HG03442 (cell line): ENCODE measurements around the gene METTL2A.
"Not testable (repeated sequence)": the region's sequence is repeated elsewhere in the genome, so short reads cannot be mapped to it uniquely, and the experiment has no call there.

Experiments used
- ATAC-seq: cut with Tn5 transposase; IDR thresholded peaks from one replicate; pipeline ENCODE4 v1.9.1; 2021; ENCODE audit warnings: mild to moderate bottlenecking, moderate library complexity; ENCODE audit not compliant: unreplicated experiment

The METTL2A gene

DNA sequence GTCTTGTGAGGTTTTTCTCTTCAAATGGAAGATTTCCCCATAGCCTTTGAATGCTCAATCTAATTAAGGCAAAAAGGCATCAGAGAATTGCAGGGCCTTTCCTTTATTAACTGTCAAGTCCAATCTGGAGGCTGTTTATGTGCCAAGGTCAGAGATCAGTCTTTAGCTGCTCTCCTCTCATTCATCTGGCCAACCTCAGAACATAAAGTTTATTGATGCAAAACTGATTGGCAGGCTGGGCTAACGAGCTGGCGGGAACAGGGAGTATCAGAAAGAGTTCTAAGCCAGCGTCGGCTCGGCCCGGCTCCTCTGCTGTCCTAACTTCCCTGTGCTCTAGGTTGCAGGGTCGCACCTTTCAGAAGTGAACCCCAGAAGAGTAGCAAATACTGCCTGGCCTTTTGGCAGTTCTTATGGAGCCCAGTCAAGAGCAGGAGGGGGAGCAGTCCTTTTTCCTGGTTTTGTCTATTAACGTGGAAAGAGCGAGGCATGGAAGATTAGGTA, 47.7 kb downstream of the METTL2A start:
- ATAC-seq, result not testable (repeated sequence)

DNA sequence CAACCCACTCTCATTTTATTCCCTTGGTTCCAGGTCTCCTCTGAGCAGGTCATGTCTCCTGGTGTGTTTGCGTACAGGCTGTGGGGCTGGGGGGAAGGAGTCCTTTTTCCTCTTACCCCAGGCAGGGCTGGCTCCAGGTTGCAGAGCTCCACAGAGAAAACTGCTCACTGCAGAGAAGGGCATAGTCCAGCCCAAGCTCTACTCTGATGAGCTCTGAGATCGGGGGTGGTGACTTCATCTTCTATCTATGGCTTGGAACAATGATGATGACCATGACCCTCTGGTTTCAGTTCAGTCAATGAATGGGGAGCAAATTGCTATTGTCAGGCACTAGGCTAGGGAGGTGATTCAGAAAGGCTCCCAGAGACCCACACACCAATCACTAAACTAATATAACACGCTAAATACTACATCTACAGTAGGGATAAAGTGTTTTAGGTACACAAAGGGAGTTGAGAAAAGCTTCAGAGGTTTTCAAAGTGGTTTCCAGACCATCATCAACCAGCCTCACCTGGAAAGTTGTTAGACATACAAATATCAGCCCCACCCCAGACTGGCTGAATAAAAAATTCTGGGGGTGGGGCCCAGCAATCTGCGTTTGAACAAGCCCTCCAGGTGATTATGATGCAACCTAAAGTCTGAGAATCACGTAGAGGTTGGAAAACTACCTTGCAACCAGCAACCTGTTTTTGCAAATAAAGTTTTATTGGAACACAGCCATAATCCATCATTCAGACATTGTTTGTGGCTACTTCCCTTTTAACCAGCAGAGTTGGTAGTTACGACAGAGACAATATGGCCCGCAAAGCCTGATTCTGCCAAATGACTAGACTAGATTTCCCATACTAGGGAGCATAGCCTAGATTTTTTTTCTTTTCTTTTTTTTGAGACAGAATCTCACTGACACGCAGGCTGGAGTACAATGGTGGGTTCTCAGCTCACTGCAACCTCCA, 49.6 kb downstream of the METTL2A start:
- ATAC-seq, result not testable (repeated sequence)

DNA sequence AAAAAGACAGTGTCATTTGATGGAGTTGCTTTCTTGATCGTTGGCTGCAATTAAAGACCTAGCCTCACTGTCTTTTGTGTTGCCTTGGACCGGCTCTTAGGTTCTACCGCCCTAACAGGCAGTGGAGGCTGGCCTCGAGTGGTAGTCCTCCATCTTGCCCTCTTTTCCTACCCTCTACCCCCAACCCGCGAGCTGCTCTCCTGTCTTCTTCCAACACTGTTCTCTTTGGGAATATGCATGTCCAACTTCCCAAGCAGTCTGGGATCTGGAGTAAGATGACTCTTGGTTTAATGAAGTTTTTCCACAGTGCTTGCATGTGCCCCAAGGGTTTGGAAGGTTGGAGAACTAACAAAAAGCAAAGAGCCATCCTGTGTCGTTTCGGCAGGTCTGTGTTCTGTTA, 53.4 kb downstream of the METTL2A start:
- ATAC-seq, result not testable (repeated sequence)

DNA sequence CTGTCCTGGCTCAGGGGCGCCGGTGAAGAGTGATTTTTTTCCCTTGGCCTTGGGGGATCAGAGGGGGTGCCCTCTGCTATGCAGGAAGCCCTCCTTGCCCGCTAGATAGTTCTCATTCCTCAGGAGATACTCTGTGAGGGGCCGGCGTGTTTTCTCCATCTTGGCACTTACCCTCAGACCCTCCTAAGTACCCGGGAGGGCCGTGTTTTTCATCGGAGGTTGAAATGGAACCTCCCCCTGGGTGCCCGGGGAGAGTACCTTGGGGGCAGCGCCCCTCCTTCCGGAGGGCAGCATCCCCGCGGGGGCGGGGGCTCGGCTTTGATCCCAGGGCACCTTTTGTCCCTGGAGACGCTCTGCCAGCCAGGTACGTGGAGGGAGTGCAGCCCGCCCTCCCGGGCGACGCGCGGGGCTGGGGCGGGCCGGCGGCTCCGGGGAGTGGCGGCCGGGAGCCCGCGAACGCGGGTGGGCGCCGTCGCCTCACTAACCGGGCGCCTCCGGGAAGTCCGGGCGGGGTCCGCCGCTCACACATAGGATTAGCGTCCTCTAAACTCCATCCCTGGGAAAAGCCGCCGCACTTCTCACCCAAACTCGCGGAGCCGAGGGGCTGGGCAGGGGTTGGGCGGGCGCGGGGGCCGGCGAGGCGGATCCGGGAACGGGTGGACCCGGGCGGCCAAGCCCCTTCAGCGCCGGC, 54.2 kb downstream of the METTL2A start:
- ATAC-seq, result peak; percentile 24

DNA sequence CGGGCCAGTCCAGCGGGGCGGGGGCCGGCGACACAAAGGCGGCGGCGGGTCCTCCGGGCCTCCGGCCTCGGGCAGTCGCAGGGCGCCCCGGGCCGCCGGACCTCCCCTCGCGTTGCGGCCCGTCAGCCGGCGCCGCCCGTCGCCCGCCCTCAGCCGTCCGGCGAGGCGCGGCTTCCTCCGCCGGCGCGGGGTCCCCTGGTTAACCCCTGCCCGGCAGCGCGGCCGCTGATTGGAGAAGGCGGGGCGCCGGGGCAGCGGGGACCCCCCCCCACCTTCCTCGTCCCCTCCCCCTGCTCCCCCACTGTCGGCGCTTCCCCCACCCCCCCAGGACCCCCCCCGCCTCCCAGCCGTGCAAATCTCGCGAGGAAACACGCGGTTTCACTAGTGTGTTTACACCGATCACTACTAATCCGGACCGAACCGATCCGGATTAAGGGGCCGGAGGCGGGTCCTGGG, 54.8 kb downstream of the METTL2A start, which contains the start of gene TLK2:
TSS of gene TLK2 (plus strand) at position 402 of the 456 bp plus-strand sequence. CDS start 2,301 bp downstream, outside the sequence.
- peak; percentile 69 for ATAC-seq

DNA sequence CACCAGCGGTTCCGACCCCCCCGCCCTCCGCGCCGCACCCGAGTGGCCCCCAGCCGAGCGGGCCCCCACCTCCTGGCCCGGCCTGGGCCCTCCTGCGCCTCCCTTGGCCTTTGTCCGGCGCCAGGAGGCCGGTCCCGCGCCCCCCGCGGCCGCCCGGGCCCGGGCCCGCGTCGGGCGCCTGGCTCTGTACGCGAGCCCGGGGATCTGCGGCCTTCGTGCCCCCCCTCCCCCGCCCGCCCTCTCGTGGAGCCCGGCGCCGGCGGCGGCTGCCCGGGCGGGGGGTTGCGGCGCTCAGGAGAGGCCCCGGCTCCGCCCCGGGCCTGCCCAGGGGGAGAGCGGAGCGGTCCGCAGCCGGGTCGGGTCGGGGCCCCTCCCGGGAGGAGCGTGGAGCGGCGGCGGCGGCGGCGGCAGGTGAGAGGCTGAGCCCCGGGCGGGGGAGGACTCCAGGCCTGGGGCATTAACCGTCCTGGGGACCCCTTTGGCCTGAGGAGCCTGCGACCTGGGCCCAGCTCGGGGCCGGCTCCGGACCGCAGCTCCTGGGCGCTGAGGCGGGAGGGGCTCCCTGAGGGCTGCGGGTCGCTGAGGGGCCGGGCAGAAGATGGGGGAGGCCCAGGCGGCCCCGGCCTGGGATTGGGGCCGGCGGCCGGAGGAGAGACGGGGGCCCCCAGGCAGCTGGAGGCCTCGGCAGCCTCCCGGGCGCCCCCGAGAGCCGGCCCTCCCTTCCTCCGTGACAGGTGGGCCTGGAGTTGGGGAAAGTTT, 55.4 kb downstream of the METTL2A start:
- peak; percentile 30 for ATAC-seq

DNA sequence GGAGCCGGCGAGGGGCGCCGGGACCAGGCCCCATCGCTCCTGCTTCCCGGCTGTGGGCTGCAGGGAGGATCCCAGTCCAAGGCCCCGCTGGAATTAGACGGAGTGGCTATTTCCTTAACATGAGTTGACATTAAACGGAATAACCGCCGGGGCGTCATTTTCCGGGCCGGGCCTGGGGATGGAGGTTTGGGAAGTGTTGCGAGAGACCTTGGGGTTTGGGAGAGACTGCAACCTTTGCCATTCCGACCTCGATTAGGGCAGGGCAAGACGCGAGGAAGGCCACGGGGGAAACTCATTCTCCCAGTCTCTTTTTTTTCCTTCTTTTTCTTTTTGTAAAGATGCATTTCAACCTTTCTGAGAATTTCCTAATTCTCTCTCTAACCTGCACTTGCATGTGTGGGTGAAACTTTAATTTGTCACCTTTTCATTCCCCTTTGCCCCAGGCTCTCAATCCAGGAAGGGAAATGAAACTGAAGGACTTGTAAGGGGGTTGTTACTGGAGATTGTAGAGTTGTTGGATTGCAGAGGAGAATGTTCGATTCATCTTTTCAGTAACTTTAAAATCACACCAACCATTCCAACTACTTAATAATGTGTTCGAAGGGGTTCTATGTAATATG, 56.1 kb downstream of the METTL2A start:
- ATAC-seq, result not testable (repeated sequence)

DNA sequence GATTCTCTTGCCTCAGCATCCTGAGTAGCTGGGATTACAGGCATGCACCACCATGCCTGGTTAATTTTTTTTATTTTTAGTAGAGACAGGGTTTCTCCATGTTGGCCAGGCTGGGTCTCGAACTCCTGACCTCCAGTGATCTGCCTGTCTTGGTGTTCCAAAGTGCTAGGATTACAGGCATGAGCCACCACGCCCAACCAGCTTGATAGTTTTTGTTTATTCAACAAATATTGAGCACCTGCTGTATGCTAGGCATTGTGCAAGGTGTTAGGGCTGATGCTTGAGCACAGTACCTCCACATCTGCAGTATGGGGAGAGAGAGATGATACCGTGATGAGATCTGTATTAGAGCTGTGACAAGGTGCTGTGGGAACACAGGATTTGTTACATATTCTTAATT, 58.9 kb downstream of the METTL2A start:
- ATAC-seq, result not testable (repeated sequence)

DNA sequence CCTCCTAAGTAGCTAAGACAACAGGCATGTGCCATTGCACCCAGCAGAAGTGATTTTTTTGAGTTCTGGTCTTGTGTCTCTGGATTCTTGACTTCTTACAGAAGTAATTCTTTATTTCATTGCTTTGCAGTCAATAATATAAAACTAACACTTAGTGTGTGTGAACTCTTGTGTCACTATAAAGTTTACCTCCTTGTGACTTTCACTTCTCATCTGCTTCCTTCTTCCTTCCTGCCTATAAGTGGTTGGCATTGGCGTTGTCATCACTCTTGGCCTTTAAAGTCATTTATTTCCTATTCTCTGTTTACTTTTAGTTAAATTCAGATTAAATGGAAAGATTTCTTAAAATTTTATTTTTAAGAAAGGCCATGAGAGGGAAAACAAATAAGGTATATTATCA, 67.3 kb downstream of the METTL2A start:
- not testable (repeated sequence) for ATAC-seq

DNA sequence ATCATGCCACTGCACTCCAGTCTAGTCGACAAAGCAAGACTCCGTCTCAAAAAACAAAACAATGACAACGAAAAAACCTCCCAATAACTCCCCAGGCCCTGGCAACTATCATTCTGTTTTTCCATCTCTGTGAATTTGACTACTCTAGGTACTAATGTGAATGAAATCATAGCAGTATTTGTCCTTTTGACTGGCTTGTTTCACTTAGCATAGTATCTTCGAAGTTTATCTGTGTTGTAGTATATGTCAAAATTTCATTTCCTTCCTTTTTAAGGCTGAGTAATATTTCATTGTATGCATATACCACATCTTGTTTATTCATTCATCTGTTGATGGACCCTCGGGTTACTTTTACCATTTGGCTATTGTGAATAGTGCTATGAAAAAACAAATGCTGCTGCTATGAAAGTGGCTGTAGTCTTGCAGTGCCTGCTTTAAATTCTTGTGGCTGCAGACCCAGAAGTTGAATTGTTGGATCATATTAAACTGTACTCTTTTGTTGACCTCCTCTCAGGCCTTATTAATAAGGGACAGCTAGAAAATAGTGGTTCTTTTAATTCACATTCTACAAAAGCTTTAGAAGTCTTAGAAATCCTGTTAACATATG, 69.5 kb downstream of the METTL2A start:
- ATAC-seq, result not testable (repeated sequence)

DNA sequence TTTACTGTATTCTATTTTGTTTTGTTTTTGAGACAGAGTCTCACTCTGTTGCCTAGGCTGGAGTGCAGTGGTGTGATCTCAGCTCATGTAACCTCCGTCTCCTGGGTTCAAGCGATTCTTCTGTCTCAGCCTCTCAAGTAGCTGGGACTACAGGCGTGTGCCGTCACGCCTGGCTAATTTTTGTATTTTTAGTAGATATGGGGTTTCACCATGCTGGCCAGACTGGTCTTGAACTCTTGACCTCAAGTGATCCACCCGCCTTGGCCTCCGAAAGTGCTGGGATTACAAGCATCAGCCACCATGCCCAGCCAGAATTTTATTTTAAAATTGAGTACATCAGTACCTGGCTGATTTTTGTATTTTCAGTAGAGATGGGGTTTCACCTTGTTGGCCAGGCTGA, 70.4 kb downstream of the METTL2A start:
- not testable (repeated sequence) for ATAC-seq

DNA sequence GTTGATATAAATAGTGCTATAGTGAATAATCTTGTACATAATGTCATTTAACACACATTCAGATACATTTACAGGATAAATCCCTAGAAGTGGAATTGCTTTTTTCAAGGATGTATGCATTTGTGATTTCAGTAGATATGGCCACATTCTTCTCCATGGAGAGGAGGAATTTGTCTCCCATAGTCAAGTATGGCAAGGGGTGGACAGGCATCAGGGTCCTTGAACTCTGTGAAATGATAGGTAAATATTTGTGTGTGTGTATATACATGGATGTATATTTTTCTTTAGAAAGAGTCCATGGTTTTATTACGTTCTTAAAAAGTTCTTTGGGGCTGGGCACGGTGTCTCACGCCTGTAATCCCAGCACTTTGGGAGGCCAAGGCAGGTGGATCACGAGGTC, 72.6 kb downstream of the METTL2A start:
- not testable (repeated sequence) for ATAC-seq

DNA sequence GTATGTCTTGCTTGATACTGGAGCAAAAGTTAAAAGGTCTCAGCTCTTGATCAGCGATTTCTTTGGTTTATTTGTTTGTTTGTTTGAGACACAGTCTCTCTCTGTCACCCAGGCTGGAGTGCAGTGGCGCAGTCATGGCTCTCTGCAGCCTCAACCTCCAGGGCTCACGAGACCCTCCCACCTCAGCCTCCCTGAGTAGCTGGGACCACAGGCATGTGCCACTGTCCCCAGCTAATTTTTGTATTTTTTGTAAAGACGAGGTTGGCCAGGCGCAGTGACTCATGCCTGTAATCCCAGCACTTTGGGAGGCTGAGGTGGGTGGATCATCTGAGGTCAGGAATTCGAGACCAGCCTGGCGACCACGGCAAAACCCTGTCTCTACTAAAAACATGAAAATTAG, 75.1 kb downstream of the METTL2A start:
- ATAC-seq, result not testable (repeated sequence)
